Activated T-helper 1 cell treated with anti-CD3 and anti-CD28 coated beads, Interleukin-12 subunit alpha, Interleukin-12 subunit beta, Interleukin-2, Interleukin-4 antibody, amounts not matched to agents 30 ng/mL and 10 ng/mL and 1 ng/mL, durations not matched to agents 14 hours and 24 hours and 36 hours (primary cell): Measurements from ENCODE around the gene SPART. TPM values are rescaled to one million over a fixed set of nuclear protein-coding genes. Genes with fewer than 3 reads are reported as not detected.
"Not testable (repeated sequence)": the region's sequence is repeated elsewhere in the genome, so short reads cannot be mapped to it uniquely, and the experiment has no call there.

Experiments
- DNase-seq: peaks from one replicate; pipeline ENCODE4 v3.0.0; 2021; ENCODE audit warnings: low spot score
- H3K27ac Mint-ChIP-seq: one replicate; pipeline ENCODE4 v1.8.0; 2021; ENCODE audit warnings: mild to moderate bottlenecking, mixed read lengths
- H3K27me3 Mint-ChIP-seq: one replicate; pipeline ENCODE4 v1.8.0; 2022; ENCODE audit warnings: mild to moderate bottlenecking, moderate library complexity, mixed read lengths; ENCODE audit not compliant: insufficient read depth
- H3K36me3 Mint-ChIP-seq: one replicate; pipeline ENCODE4 v1.8.0; 2021; ENCODE audit warnings: low read depth, mixed read lengths
- H3K4me1 Mint-ChIP-seq: one replicate; pipeline ENCODE4 v1.8.0; 2021; ENCODE audit warnings: low read depth, mixed read lengths
- H3K4me3 Mint-ChIP-seq: one replicate; pipeline ENCODE4 v1.8.0; 2021; ENCODE audit warnings: mild to moderate bottlenecking, moderate library complexity, mixed read lengths
- H3K9me3 Mint-ChIP-seq: one replicate; pipeline ENCODE4 v1.8.0; 2021; ENCODE audit warnings: mixed read lengths
- intact Hi-C: fragments of 100-400 bp; cut with micrococcal nuclease; formaldehyde crosslinking; loops from one replicate; pipeline ENCODE4 v1.15.1; 2024
- total RNA-seq: library from RNA; stranded (reverse); gene quantifications from 2 replicates; pipeline ENCODE4 v1.2.3, GENCODE V29; 2022

The SPART gene
- total RNA-seq, 1 donor from 2014 or later, result 28.7 TPM

- no peaks in the 10 kb centered on the region for H3K36me3 Mint-ChIP-seq
- no peaks in the 10 kb centered on the region for H3K9me3 Mint-ChIP-seq
- peaks cover 38% of the 10 kb centered on the region for H3K4me1 Mint-ChIP-seq
- DNase-seq, result peak; percentile 24
- H3K27me3 Mint-ChIP-seq, result peaks cover 6% of the 10 kb centered on the region
- intact Hi-C loops, result loop anchor here (1.0 to 2.0 kb wide), 8 partner anchors 47 to 714 kb away; partner anchors contain the start of genes ALG5, RFXAP and SUPT20H
- H3K27ac Mint-ChIP-seq, result peak overlapping the region; percentile 98
- H3K4me3 Mint-ChIP-seq, result peak overlapping the region; percentile 92
Observed at GRCh38 chr13:36345438-36346221, 564 bp downstream of the SPART start.

GRCh38 chr13:36344886-36345437, 1.2 kb downstream of the SPART start:
- Mint-ChIP-seq H3K9me3 (no peaks in the 10 kb centered on the region), H3K4me1 (peaks cover 38% of the 10 kb centered on the region), H3K27ac (peak overlapping the region; percentile 89), H3K27me3 (peaks cover 6% of the 10 kb centered on the region), H3K36me3 (no peaks in the 10 kb centered on the region), H3K4me3 (peak overlapping the region; percentile 92)
- DNase-seq, result no peak
- intact Hi-C loops, result loop anchor here (1.0 to 2.0 kb wide), 2 partner anchors 47 to 62 kb away; no protein-coding TSS in a partner anchor

GRCh38 chr13:36344173-36344572, 2.0 kb downstream of the SPART start:
- peaks cover 6% of the 10 kb centered on the region for H3K27me3 Mint-ChIP-seq
- intact Hi-C loops, result loop anchor here (2.0 kb wide), 1 partner anchor 61 kb away; no protein-coding TSS in a partner anchor
- no peaks in the 10 kb centered on the region for H3K36me3 Mint-ChIP-seq
- H3K4me3 Mint-ChIP-seq, result peak overlapping the region; percentile 20
- no peaks in the 10 kb centered on the region for H3K9me3 Mint-ChIP-seq
- DNase-seq, result no peak
- peak overlapping the region; percentile 32 for H3K27ac Mint-ChIP-seq
- H3K4me1 Mint-ChIP-seq, result peaks cover 38% of the 10 kb centered on the region

DNA sequence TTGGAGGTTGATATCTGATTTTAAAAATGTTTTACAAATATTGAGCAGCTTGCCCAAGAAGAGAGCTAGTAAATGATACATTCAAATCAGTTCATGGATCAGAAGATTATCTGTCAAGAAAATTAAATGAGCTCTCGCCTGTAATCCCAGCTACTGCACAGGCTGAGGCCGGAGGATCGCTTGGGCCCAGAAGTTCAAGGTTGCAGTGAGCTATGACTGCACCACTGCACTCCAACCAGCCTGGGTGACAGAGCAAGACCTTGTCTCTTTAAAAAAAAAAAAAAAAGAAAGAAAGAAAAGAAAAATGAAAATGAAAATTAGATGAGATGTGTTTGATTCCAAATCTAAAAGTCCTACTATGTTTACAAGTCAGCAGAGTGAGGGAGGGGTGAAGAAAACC, 2.4 kb downstream of the SPART start:
- H3K27ac Mint-ChIP-seq, result no peak overlapping the region

GRCh38 chr13:36342715-36343114, 3.5 kb downstream of the SPART start:
- H3K9me3 Mint-ChIP-seq, result no peaks in the 10 kb centered on the region
- no peak overlapping the region for H3K4me3 Mint-ChIP-seq
- no peak overlapping the region for H3K27ac Mint-ChIP-seq
- intact Hi-C loops, result no loop called here
- peaks cover 6% of the 10 kb centered on the region for H3K27me3 Mint-ChIP-seq
- DNase-seq, result no peak
- peaks cover 1% of the 10 kb centered on the region for H3K36me3 Mint-ChIP-seq
- H3K4me1 Mint-ChIP-seq, result peaks cover 38% of the 10 kb centered on the region

More for the DNA sequence above, 2.4 kb downstream of the SPART start:
- Mint-ChIP-seq H3K27me3 (peaks cover 6% of the 10 kb centered on the region), H3K4me3 (peak overlapping the region; percentile 20), H3K36me3 (peaks cover under 1% of the 10 kb centered on the region), H3K9me3 (no peaks in the 10 kb centered on the region), H3K4me1 (peaks cover 38% of the 10 kb centered on the region)
- no peak for DNase-seq
- intact Hi-C loops, result loop anchor here (2.0 kb wide), 1 partner anchor 61 kb away; no protein-coding TSS in a partner anchor

DNA sequence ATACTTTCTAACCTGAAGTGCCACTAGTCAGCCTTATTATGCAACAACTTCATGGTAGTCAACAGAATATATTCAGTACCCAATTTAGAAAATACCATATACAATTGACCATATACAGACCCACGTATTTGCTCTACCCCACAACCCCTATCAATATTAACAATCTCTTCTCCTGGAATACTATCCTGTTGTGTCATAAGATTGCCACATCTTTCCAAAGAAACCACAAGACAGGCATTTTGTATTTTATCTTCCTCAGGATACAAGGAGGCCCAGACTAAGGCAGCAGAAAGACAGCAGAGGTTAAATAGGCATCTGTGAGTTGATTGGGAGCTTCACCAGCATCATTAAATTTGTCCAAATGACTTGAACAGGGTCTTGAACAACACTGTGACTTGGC, 4.5 kb downstream of the SPART start:
- Mint-ChIP-seq H3K9me3 (no peaks in the 10 kb centered on the region), H3K4me3 (no peak overlapping the region), H3K27me3 (peaks cover 5% of the 10 kb centered on the region), H3K4me1 (peaks cover 39% of the 10 kb centered on the region), H3K27ac (no peak overlapping the region), H3K36me3 (peaks cover 6% of the 10 kb centered on the region)
- DNase-seq, result no peak
- intact Hi-C loops, result no loop called here

GRCh38 chr13:36339600-36340155, 6.5 kb downstream of the SPART start:
- Mint-ChIP-seq H3K36me3 (peaks cover 14% of the 10 kb centered on the region), H3K4me3 (no peak overlapping the region), H3K27me3 (no peaks in the 10 kb centered on the region), H3K4me1 (peaks cover 31% of the 10 kb centered on the region), H3K9me3 (no peaks in the 10 kb centered on the region), H3K27ac (no peak overlapping the region)
- no peak for DNase-seq
- intact Hi-C loops, result no loop called here

GRCh38 chr13:36337938-36338641, 8.1 kb downstream of the SPART start:
- H3K27me3 Mint-ChIP-seq, result no peaks in the 10 kb centered on the region
- no peaks in the 10 kb centered on the region for H3K9me3 Mint-ChIP-seq
- no peak overlapping the region for H3K4me3 Mint-ChIP-seq
- H3K36me3 Mint-ChIP-seq, result peaks cover 20% of the 10 kb centered on the region
- intact Hi-C loops, result no loop called here
- no peak for DNase-seq
- no peak overlapping the region for H3K27ac Mint-ChIP-seq
- H3K4me1 Mint-ChIP-seq, result peaks cover 32% of the 10 kb centered on the region

DNA sequence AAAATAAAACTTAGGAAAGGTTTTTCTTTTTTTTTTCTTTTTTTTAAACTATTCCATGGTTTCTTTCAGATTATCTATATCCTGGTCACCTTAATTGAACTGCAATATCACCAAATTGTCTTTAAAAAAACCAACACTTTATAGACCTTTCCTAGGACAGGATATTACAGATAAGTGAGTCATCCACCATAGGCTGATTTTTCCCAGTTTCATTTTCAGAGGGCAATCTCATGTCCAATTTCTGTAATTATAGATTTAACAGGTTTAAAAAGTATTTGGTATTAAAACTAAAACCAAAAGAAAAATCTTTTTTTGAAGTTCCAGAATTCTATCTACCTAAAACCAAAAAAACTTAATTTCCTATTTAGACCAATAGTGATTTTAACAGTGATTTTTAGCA, 13.2 kb downstream of the SPART start:
- peaks cover 25% of the 10 kb centered on the region for H3K4me1 Mint-ChIP-seq
- H3K27me3 Mint-ChIP-seq, result no peaks in the 10 kb centered on the region
- H3K9me3 Mint-ChIP-seq, result no peaks in the 10 kb centered on the region
- H3K27ac Mint-ChIP-seq, result no peak overlapping the region
- no peak for DNase-seq
- intact Hi-C loops, result no loop called here
- H3K36me3 Mint-ChIP-seq, result peaks cover 39% of the 10 kb centered on the region
- H3K4me3 Mint-ChIP-seq, result no peak overlapping the region

- H3K9me3 Mint-ChIP-seq, DNase-seq, H3K27me3 Mint-ChIP-seq, H3K27ac Mint-ChIP-seq, H3K4me3 Mint-ChIP-seq, intact Hi-C loops: not testable (repeated sequence)
- peaks cover 24% of the 10 kb centered on the region for H3K4me1 Mint-ChIP-seq
- H3K36me3 Mint-ChIP-seq, result peaks cover 43% of the 10 kb centered on the region
Observed at GRCh38 chr13:36332255-36332654, 13.9 kb downstream of the SPART start.

DNA sequence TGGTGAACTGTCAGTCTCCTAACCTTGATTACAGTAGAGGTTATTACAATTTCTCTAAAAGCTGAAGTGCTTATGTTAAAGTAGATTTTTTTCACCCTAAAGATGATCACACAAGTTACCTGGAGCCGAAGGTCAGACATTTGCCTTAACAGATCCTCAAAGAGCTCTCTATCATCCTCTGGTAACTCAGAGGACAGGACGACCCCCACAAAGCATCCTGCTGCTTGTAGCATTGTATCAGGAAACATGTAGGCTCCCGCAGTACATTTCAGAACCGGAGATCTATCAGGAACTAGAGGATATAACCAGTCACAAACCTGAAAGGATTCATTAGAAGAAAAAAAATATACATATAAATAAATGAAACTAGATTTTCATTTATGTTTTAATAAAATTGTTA, 14.9 kb downstream of the SPART start:
- intact Hi-C loops, result no loop called here
- peaks cover 41% of the 10 kb centered on the region for H3K36me3 Mint-ChIP-seq

GRCh38 chr13:36329361-36329760, 16.8 kb downstream of the SPART start:
- peaks cover 42% of the 10 kb centered on the region for H3K36me3 Mint-ChIP-seq
- intact Hi-C loops, result no loop called here

More for the DNA sequence above, 14.9 kb downstream of the SPART start:
- H3K4me3 Mint-ChIP-seq, result no peak overlapping the region
- H3K27me3 Mint-ChIP-seq, result no peaks in the 10 kb centered on the region
- no peak overlapping the region for H3K27ac Mint-ChIP-seq
- H3K4me1 Mint-ChIP-seq, result peaks cover 14% of the 10 kb centered on the region
- no peaks in the 10 kb centered on the region for H3K9me3 Mint-ChIP-seq
- no peak for DNase-seq

More at GRCh38 chr13:36329361-36329760, 16.8 kb downstream of the SPART start:
- H3K4me3 Mint-ChIP-seq, result no peak overlapping the region
- H3K4me1 Mint-ChIP-seq, result peaks cover 12% of the 10 kb centered on the region
- no peak for DNase-seq
- H3K9me3 Mint-ChIP-seq, result no peaks in the 10 kb centered on the region
- no peak overlapping the region for H3K27ac Mint-ChIP-seq
- no peaks in the 10 kb centered on the region for H3K27me3 Mint-ChIP-seq
